ENCODE data around the gene MINPP1.

DNA sequence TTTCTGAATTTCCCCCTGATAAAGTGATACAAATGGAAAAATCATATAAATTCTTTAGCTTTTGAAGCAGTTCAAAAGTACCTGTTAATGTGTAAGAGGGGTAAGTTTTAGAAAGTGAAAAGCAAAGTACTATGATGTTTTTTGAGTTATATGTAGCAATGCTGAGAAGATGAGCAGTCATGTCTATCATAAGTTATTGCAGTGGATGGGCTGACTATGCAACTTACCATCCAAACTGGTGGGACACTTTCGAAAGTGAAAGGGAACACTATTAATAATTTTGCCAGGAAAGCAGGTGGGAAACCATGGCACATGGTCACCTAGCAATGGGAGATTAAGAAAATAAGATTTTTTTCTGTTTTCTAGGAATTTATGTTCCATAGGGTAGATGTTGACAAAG, 4.1 kb downstream of the MINPP1 start:
- TF ChIP-seq, protein P1, sequence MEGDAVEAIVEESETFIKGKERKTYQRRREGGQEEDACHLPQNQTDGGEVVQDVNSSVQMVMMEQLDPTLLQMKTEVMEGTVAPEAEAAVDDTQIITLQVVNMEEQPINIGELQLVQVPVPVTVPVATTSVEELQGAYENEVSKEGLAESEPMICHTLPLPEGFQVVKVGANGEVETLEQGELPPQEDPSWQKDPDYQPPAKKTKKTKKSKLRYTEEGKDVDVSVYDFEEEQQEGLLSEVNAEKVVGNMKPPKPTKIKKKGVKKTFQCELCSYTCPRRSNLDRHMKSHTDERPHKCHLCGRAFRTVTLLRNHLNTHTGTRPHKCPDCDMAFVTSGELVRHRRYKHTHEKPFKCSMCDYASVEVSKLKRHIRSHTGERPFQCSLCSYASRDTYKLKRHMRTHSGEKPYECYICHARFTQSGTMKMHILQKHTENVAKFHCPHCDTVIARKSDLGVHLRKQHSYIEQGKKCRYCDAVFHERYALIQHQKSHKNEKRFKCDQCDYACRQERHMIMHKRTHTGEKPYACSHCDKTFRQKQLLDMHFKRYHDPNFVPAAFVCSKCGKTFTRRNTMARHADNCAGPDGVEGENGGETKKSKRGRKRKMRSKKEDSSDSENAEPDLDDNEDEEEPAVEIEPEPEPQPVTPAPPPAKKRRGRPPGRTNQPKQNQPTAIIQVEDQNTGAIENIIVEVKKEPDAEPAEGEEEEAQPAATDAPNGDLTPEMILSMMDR (IDR thresholded peaks at IDR 0.05), result no peak
- TF ChIP-seq EZH2 (IDR thresholded peaks at IDR 0.05) (no peak), EZH2phosphoT487 (IDR thresholded peaks at IDR 0.05) (no peak)

All from neural progenitor cell (in vitro differentiated cells).